Omental fat pad (tissue), 4 donors: Measurements from ENCODE around the gene OR52E5. TPM values are rescaled to one million over a fixed set of nuclear protein-coding genes. Genes with fewer than 3 reads are reported as not detected.

Experiments
- ATAC-seq: fragments of 150-250 bp; one replicate; pipeline ENCODE4 v1.9.1; 2016; ENCODE audit warnings: mild to moderate bottlenecking, moderate library complexity; ENCODE audit not compliant: low FRiP score
- DNase-seq: peaks from one replicate; pipeline ENCODE4 v3.0.0-alpha.2; 2019; ENCODE audit warnings: low spot score
- total RNA-seq, 4 donors: library from RNA; depleted of rRNA; stranded (reverse); fragments of >200 nt; gene quantifications; one replicate each; pipeline ENCODE4 v1.1.0, GENCODE V29; 2016
- TF ChIP-seq, protein P1 (sequence below), 3 donors: fragments of 450-650 bp; IDR thresholded peaks; one replicate each; pipeline ENCODE4 v1.5.1; 2016 to 2017; ENCODE audit warnings: antibody characterized with exemption in 3 of 3, mild to moderate bottlenecking in 3 of 3, moderate library complexity in 2 of 3

The OR52E5 gene
- not detected for total RNA-seq

DNA sequence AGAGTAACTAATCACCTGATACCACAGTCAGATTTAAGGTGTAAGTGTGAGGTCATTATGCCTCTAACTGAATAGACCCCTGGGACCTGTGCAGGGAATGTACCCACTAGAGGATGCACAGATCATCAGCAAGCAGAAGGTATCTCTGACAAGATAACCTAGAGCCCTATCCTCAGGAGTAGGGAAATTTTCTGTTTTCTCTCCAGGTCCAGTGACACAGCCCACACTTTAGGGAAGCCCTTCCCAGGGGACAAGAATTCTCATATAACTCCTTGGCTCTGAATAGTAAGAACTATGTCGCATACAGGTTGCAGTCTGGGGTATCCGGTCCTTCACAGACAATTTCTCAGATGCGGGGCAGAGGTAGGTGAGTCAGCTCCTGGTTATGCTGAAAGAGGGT is at the start of gene OR52E5:
TSS of gene OR52E5 (plus strand) at position 301 of the 400 bp plus-strand sequence. CDS start 7,569 bp downstream, outside the sequence.
- TF ChIP-seq, protein P1, sequence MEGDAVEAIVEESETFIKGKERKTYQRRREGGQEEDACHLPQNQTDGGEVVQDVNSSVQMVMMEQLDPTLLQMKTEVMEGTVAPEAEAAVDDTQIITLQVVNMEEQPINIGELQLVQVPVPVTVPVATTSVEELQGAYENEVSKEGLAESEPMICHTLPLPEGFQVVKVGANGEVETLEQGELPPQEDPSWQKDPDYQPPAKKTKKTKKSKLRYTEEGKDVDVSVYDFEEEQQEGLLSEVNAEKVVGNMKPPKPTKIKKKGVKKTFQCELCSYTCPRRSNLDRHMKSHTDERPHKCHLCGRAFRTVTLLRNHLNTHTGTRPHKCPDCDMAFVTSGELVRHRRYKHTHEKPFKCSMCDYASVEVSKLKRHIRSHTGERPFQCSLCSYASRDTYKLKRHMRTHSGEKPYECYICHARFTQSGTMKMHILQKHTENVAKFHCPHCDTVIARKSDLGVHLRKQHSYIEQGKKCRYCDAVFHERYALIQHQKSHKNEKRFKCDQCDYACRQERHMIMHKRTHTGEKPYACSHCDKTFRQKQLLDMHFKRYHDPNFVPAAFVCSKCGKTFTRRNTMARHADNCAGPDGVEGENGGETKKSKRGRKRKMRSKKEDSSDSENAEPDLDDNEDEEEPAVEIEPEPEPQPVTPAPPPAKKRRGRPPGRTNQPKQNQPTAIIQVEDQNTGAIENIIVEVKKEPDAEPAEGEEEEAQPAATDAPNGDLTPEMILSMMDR (IDR thresholded peaks at IDR 0.05), result no peak
- DNase-seq (no peak), ATAC-seq (no peak)

DNA sequence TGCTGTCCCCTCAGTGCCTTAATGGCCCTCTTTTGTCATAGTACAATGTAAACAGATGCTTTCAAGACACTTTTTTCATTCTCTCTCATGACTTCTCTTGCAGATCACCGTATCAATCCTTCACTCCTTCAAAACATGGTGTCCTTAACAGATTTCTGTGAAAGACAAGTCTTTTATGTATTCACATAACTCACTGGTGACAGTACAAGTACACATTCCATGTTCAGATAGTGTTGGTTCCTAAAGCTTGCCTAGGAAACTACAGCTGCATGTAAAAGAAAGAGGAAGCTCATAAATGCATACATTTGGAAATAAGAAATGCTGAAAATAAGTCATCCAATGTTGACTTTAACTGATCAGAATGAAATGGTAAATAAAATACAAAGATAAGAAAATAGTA is 46.3 kb upstream of the OR52E5 start:
- TF ChIP-seq, protein P1 (IDR thresholded peaks at IDR 0.05), result no peak
- ATAC-seq (no peak), DNase-seq (no peak)

DNA sequence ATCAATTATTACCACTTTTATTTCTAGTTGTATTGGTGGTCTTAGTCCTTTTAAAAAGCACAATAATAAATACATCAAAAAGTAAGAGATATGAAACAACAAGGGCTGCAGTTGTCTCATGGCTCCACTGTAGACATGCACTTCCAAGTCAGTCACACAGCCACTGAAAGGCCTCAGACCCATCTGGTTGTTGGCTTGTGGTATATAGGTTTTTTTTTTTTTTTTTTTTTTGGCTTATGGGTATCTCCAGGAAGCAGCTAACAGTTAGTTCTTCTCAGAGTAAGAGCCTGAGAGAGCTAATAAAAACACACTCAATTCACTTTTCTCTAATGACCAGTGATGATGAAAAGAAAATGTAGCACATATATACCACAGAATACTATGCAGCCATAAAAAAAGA is 45.3 kb upstream of the OR52E5 start:
- DNase-seq, result no peak
- TF ChIP-seq, protein P1 (IDR thresholded peaks at IDR 0.05), result no peak
- ATAC-seq, result no peak

DNA sequence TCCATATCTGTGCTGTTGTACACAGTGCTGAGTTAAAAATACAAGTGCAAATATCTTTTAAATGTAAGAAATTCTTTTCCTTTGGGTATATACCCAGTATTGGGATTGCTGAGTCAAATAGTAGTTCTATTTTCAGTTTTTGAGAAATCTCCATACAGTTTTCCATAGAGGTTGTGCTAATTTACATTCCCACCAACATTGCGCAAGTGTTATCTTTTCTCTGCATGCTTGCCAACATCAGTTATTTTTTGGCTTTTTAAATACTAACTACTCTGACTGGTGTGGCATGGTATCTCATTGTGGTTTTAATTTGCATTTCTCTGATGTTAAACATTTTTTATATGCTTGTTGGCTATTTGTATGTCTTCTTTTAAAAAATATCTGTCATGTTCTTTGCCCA is 42.0 kb upstream of the OR52E5 start:
- ATAC-seq (no peak), DNase-seq (no peak)
- TF ChIP-seq, protein P1 (IDR thresholded peaks at IDR 0.05), result no peak

DNA sequence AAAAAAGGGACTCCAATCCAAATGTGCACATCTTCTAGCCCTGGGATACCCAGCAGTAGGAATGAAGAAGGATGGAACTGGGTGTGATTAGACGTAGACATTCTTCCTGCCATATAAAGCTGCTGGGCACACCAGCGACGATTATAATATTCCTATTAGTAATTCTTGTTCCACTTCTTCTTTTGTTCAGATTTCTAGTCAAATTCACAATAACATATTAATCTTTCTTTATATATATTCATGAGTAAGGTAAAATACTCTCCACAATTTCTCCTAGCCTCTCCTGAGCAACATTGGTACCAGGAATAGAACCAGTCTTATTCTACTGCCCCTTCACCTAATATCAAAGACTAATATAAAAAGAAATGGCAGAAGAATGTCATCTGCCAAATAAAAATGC is 35.4 kb upstream of the OR52E5 start, which contains the start of gene OR52E8:
TSS of gene OR52E8 (minus strand) at position 101 of the 400 bp plus-strand sequence. CDS start at position 101, 0 bp downstream.
- TF ChIP-seq, protein P1 (IDR thresholded peaks at IDR 0.05), result no peak
- DNase-seq, result no peak
- ATAC-seq, result no peak

DNA sequence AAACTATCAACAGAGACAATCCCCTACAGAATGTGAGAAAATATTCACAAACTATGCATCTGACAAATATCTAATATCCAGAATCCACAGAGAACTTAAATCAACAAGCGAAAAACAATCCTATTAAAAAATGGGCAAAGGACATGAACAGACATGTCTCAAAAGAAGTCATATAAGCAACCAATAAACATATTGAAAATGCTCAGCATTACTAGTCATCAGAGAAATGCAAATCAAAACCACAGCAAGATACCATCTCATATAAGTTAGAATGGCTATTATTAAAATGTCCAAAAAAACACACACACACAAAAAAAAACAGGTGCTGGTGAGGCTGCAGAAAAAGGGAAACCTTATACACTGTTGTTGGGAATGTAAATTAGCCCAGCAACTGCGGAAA is 27.2 kb upstream of the OR52E5 start:
- DNase-seq (no peak), ATAC-seq (no peak)
- TF ChIP-seq, protein P1 (IDR thresholded peaks at IDR 0.05), result no peak

DNA sequence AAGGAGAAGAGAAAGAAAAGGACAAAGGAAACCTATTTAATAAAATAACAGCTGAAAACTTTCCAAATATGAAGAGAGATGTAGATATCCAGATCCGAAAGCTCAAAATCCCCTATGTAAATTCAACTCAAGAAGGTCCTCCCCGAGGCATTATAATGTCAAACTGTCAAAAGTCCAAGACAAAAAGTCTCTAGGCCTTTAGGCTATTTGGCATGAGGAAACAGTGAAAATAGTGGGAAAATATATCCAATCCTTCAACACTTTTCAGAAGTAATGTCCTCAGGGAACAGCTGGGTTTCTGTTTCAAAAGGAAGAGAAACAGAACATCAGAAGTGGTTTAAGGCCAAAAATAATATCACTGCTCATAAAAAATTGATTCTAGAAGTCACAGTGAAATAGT is 14.4 kb upstream of the OR52E5 start:
- TF ChIP-seq, protein P1 (IDR thresholded peaks at IDR 0.05), result no peak
- no peak for DNase-seq
- no peak for ATAC-seq
